Superior temporal gyrus (tissue), 1 donor: ENCODE results near the gene RPGRIP1.
"Not testable (repeated sequence)": the region's sequence is repeated elsewhere in the genome, so short reads cannot be mapped to it uniquely, and the experiment has no call there.

ENCODE experiments used
- DNase-seq: peaks from one replicate; pipeline ENCODE4 v3.0.0-alpha.2; 2016; ENCODE audit errors: extremely low spot score

Gene RPGRIP1

DNA sequence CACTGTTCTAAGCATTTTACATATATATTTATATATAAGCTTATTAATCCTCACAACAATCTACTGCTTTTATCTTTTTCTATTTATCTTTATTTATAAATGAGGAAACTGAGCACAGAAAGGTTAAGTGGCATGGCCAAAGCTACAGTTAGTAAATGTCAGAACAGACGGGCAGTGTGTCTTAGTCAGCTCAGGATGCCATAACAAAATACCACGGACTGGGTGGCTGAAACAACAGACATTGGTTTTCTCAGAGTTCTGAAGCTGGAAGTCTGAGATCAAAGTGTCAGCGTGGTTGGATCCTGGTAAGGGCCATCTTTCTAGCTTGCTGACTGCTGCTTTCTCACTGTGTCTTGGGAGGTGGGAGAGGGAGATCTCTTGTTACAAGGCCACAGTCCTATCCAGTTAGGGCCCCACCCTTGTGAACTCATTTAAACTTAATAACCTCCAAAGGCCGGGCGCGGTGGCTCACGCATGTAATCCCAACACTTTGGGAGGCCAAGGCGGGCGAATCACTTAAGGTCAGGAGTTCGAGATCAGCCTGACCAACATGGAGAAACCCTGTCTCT is 19.8 kb downstream of the RPGRIP1 start:
- DNase-seq = no peak

DNA sequence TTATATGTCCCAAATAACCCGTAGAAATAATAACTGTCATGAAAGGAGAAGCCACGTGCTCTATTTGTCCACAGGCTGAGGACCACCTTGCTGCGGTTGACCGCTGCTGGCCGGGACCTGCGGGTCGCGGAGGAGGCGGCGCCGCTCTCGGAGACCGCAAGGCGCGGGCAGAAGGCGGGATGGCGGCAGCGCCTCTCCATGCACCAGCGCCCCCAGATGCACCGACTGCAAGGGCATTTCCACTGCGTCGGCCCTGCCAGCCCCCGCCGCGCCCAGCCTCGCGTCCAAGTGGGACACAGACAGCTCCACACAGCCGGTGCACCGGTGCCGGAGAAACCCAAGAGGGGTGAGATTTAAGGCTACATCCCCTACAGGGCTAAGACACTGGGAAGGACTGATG is 21.0 kb downstream of the RPGRIP1 start:
- DNase-seq = no peak

GRCh38 chr14:21302013-21302835 is 22.3 kb downstream of the RPGRIP1 start:
- no peak for DNase-seq

DNA sequence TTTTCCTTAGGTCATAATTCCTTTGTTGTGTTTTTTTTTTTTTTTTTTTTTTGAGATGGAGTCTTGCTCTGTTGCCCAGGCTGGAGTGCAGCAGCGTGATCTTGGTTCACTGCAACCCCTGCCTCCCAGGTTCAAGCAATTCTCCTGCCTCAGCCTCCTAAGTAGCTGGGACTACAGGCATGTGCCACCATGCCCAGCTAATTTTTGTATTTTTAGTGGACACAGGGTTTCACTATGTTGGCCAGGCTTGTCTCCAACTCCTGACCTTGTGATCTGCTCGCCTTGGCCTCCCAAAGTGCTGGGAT is 22.9 kb downstream of the RPGRIP1 start:
- not testable (repeated sequence) for DNase-seq

- no peak for DNase-seq
These were observed 27.8 kb downstream of the RPGRIP1 start for GRCh38 chr14:21307637-21308036.

DNA sequence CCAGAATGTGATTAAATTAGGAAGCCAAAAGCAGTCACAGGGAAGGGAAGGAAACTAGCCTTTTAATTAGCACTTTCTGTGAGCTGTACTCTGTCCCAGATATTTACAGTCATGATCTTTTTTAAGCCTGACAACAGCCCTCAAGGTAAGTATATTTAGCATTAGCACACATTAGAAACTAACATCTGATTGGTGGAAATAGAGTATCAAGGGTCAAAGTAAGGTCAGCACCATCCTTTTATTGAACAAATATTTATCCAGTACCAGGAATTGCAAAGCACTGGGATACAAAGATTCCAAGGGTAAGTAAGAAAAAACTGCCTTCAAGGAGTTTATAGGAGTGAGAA is 28.2 kb downstream of the RPGRIP1 start:
- DNase-seq = no peak

- peak; percentile 66 for DNase-seq
These were observed 28.8 kb downstream of the RPGRIP1 start for GRCh38 chr14:21308479-21309237.

DNA sequence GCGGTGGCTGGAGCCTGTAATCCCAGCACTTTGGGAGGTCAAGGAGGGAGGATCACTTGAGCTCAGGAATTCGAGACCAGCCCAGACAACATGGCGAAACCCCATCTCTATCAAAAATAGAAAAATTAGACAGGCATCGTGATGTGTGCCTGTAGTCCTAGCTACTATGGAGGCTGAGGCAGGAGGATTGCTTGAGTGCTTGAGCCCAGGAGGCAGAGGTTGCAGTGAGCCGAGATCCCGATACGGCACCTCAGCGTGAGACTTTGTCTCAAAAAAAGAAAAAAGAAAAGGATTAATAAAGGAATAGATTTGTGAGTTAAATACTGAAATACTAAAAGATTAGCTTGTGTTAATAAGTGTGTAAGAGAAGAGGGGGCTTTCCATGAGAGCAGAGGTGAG is 29.4 kb downstream of the RPGRIP1 start:
- DNase-seq = no peak

- no peak for DNase-seq
These were observed 30.1 kb downstream of the RPGRIP1 start for GRCh38 chr14:21309956-21310355.

- no peak for DNase-seq
These were observed 31.7 kb downstream of the RPGRIP1 start for GRCh38 chr14:21311614-21312013.

- DNase-seq = no peak
These were observed 33.6 kb downstream of the RPGRIP1 start for GRCh38 chr14:21313512-21313911.

DNA sequence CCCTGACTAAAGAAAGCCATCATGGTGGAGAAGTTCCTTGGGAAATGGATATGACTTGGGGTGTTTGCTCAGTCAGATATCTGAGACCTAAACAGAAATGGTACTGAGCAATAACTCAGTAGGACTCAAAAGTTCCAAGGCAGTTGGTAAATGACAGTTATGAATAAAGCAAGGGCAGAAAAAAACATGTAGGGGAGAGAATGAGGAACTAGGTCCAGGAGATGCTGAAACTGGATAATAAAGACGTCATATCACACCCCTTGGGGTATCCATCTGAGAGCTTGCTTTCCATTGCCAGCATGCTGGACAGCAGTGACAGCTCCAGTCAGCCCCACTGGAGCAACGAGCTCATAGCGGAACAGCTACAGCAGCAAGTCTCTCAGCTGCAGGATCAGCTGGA is 37.5 kb downstream of the RPGRIP1 start:
- no peak for DNase-seq

- no peak for DNase-seq
These were observed 41.0 kb downstream of the RPGRIP1 start for GRCh38 chr14:21320913-21321312.

DNA sequence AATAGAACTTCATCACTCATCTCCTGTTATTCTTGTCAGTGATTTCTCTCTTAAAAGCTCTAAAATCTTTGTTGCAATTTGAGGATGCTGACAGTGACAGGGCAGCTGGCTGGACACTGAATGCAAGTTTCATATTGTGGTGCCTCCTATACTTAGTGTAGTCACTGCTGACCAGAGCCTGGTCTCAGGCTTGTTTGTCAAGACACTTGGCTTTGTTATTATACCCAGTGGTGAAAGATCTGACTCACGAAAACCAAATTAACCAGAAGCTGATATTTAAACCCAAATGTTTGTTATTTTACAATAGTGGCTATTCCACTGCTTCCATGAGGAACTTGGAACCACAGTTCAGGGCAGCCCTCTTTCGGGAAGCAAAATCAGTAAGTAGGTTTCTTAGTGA is 42.8 kb downstream of the RPGRIP1 start:
- no peak for DNase-seq

GRCh38 chr14:21326972-21327371 is 47.1 kb downstream of the RPGRIP1 start:
- DNase-seq = no peak
